ENCODE results near the gene MLLT3. TPM values are rescaled to one million over a fixed set of nuclear protein-coding genes. Genes with fewer than 3 reads are reported as not detected.

The MLLT3 gene
- total RNA-seq, 1 experiment from 2014 or later = 24.2 TPM

DNA sequence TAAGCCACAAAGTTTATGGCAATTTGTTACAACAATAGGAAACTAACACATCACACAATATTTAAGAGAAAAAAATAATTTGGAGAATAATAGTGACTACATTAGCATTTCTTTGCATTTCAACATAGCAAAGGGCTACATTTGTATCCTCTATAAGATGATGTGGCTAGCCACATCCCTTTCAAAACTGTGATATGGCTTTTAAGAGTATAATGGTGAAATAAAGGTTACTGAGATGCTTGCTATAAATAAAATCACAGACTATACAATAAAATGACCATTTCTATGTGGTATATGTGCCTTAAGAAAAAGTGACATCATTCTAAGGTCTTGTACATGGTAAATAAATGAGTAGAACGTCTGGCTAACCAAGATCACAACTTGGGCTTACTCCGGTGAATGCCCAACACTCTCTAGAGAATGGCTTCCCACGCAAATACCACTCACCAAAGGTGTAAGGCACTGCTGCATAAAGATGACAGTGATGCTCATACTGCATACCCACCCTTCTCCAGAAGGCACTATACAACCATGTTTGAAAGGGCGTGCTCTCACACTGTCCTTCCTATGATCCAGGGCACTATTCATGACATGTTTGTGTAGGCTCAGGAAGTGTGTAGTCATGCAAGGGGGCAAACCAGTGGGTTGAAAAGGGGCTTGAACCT lies 286.5 kb downstream of the MLLT3 start:
- Histone ChIP-seq H3K4me3 (ENCODE audit: low read depth, low read length, poor library complexity, severe bottlenecking) (no peak overlapping the region), H3K27ac (ENCODE audit: low read depth, low read length, poor library complexity, severe bottlenecking) (no peak overlapping the region), H3K4me1 (ENCODE audit: insufficient read depth, low read length, poor library complexity, severe bottlenecking) (no peaks in the 10 kb centered on the region), H3K36me3 (ENCODE audit: insufficient read depth, low read length, poor library complexity, severe bottlenecking) (no peaks in the 10 kb centered on the region), H3K9me3 (ENCODE audit: low read depth, low read length, poor library complexity, severe bottlenecking) (no peaks in the 10 kb centered on the region), H3K27me3 (replicated peaks; ENCODE audit: insufficient read depth, low read depth, low read length, poor library complexity) (no peaks in the 10 kb centered on the region)
- BruUV-seq (replicated peaks) = no TSS peak
- no peak for TF ChIP-seq EZH2 (IDR thresholded peaks at IDR 0.05; ENCODE audit: borderline replicate concordance, low read depth, low read length, poor library complexity, severe bottlenecking)
- TF ChIP-seq, protein P1, sequence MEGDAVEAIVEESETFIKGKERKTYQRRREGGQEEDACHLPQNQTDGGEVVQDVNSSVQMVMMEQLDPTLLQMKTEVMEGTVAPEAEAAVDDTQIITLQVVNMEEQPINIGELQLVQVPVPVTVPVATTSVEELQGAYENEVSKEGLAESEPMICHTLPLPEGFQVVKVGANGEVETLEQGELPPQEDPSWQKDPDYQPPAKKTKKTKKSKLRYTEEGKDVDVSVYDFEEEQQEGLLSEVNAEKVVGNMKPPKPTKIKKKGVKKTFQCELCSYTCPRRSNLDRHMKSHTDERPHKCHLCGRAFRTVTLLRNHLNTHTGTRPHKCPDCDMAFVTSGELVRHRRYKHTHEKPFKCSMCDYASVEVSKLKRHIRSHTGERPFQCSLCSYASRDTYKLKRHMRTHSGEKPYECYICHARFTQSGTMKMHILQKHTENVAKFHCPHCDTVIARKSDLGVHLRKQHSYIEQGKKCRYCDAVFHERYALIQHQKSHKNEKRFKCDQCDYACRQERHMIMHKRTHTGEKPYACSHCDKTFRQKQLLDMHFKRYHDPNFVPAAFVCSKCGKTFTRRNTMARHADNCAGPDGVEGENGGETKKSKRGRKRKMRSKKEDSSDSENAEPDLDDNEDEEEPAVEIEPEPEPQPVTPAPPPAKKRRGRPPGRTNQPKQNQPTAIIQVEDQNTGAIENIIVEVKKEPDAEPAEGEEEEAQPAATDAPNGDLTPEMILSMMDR (conservative IDR thresholded peaks at IDR 0.05; ENCODE audit: low read depth, low read length) = no peak
- intact Hi-C loops (cut with micrococcal nuclease; ENCODE audit: unreplicated experiment) = no loop called here
- no peak for DNase-seq (ENCODE audit: low spot score)
- CTCF ChIA-PET = no interaction called here
- POLR2A ChIA-PET (ENCODE audit: low non-redundant PET) = no interaction called here

DNA sequence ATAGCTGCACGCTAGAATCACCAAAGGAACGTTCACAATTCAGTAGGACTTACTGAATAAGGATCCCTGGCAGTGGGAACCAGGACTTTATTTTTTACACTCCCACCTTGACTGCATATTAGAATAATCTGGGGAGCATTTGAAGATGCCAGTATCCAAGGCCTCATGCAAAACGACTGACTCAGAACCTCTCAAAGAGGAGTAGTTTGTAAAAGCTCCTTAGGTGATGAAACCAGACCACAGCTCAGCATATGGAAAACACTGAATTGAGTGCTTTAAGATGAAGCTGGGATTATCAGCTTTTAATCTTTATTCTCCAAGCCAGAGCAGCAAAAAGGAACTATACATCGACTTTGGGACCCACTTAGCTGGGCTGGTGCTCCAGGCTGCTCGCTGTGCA lies 288.3 kb downstream of the MLLT3 start:
- no peak for DNase-seq (ENCODE audit: low spot score)
- ChIA-PET POLR2A (ENCODE audit: low non-redundant PET) (no interaction called here), CTCF (no interaction called here)
- TF ChIP-seq, protein P1 (conservative IDR thresholded peaks at IDR 0.05; ENCODE audit: low read depth, low read length) = no peak
- TF ChIP-seq EZH2 (IDR thresholded peaks at IDR 0.05; ENCODE audit: borderline replicate concordance, low read depth, low read length, poor library complexity, severe bottlenecking) = no peak
- Histone ChIP-seq H3K9me3 (ENCODE audit: low read depth, low read length, poor library complexity, severe bottlenecking) (no peaks in the 10 kb centered on the region), H3K36me3 (ENCODE audit: insufficient read depth, low read length, poor library complexity, severe bottlenecking) (no peaks in the 10 kb centered on the region), H3K4me3 (ENCODE audit: low read depth, low read length, poor library complexity, severe bottlenecking) (no peak overlapping the region), H3K4me1 (ENCODE audit: insufficient read depth, low read length, poor library complexity, severe bottlenecking) (no peaks in the 10 kb centered on the region), H3K27ac (ENCODE audit: low read depth, low read length, poor library complexity, severe bottlenecking) (no peak overlapping the region), H3K27me3 (replicated peaks; ENCODE audit: insufficient read depth, low read depth, low read length, poor library complexity) (no peaks in the 10 kb centered on the region)
- intact Hi-C loops (cut with micrococcal nuclease; ENCODE audit: unreplicated experiment) = no loop called here
- no TSS peak for BruUV-seq (replicated peaks)

DNA sequence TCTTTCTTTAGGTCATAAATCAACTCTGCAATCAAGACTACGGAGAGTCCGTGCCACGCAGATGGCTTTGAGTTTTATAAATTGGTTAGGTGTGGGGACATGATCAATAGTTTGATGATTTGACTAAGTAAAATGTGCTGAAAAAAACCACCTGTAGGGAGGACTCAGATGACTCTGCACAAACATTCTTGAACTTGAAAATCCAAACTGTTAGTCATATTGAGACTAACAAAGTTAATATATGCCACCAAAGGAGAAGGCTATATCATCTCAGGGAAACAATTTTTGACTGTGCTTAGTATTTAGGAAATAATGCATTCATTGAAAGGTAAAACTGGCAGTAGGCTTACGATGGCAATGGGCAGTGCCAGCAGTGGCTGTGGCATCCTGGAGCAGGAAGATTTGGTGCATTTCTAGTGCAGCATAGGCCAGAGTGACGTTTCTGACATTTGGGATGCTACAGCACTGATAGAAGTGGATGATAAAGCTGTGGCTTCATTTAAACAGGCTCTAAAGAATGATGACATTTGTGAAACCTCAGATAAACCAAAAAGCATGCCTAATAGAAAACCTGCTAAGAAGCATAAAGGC lies 291.1 kb downstream of the MLLT3 start:
- intact Hi-C loops (cut with micrococcal nuclease; ENCODE audit: unreplicated experiment) = no loop called here
- no TSS peak for BruUV-seq (replicated peaks)
- H3K27ac ChIP-seq (ENCODE audit: low read depth, low read length, poor library complexity, severe bottlenecking) = no peak overlapping the region
- H3K27me3 ChIP-seq (replicated peaks; ENCODE audit: insufficient read depth, low read depth, low read length, poor library complexity) = no peaks in the 10 kb centered on the region
- no peak overlapping the region for H3K4me3 ChIP-seq (ENCODE audit: low read depth, low read length, poor library complexity, severe bottlenecking)
- H3K4me1 ChIP-seq (ENCODE audit: insufficient read depth, low read length, poor library complexity, severe bottlenecking) = no peaks in the 10 kb centered on the region
- no peaks in the 10 kb centered on the region for H3K36me3 ChIP-seq (ENCODE audit: insufficient read depth, low read length, poor library complexity, severe bottlenecking)
- DNase-seq (ENCODE audit: low spot score) = no peak
- ChIA-PET CTCF (no interaction called here), POLR2A (ENCODE audit: low non-redundant PET) (no interaction called here)
- no peaks in the 10 kb centered on the region for H3K9me3 ChIP-seq (ENCODE audit: low read depth, low read length, poor library complexity, severe bottlenecking)
- no peak for TF ChIP-seq EZH2 (IDR thresholded peaks at IDR 0.05; ENCODE audit: borderline replicate concordance, low read depth, low read length, poor library complexity, severe bottlenecking)
- TF ChIP-seq, protein P1 (conservative IDR thresholded peaks at IDR 0.05; ENCODE audit: low read depth, low read length) = no peak
